HG03159 (cell line): ENCODE data around the gene PCGF6.
"Not testable (repeated sequence)": the region's sequence is repeated elsewhere in the genome, so short reads cannot be mapped to it uniquely, and the experiment has no call there.

Source experiments
- ATAC-seq: cut with Tn5 transposase; IDR thresholded peaks from one replicate; pipeline ENCODE4 v1.9.1; 2021; ENCODE audit warnings: mild to moderate bottlenecking, moderate library complexity; ENCODE audit not compliant: unreplicated experiment

PCGF6 gene

DNA sequence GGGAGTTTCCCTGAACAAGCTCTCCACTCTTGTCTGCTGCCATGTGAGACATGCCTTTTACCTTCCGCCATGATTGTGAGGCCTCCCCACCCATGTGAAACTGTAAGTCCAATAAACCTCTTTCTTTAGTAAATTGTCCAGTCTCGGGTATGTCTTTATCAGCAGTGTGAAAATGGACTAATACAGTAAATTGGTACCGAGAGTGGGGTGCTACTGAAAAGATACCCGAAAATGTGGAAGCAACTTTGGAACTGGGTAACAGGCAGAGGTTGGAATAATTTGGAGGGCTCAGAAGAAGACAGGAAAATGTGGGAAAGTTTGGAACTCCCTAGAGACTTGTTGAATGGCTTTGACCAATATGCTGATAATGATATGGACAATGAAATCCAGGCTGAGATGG, 92.0 kb downstream of the PCGF6 start:
- ATAC-seq: not testable (repeated sequence)

DNA sequence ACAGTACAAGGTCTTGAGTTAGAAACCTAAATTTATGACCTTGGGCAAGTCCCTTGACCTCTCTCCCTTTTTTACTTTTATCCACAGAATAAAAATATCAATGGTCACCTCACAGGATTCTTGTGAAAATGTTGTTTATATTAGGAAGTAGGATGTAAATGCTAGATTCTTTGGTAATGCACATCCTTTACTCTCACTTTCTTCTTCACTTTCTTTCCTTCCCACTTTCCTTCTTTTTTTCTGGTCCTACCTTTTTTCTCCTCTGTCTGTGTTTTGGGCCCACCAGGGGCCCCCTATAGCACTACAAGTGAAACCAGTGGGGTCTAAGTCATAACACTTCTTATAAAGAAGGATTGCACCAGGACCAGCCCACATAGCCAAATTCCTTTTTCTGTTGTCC, 93.1 kb downstream of the PCGF6 start:
- no peak for ATAC-seq

DNA sequence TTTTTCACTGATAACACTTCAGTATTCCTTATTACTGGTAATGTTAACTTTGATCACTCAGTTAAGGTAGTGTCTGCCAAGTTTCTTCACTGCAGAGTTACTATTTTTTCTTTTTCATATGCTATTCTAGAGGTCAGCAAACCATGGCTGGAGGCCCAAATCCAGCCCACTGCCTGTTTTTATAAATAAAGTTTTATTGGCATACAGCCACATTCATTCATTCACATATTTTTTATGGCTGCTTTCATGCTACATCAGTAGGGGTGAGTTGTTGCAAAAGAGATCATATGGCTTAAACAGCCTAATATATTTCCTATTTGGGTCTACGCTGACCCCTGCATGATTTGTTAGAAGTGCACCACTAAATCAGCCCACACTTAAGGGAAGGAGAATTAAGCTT, 94.3 kb downstream of the PCGF6 start:
- ATAC-seq: no peak

DNA sequence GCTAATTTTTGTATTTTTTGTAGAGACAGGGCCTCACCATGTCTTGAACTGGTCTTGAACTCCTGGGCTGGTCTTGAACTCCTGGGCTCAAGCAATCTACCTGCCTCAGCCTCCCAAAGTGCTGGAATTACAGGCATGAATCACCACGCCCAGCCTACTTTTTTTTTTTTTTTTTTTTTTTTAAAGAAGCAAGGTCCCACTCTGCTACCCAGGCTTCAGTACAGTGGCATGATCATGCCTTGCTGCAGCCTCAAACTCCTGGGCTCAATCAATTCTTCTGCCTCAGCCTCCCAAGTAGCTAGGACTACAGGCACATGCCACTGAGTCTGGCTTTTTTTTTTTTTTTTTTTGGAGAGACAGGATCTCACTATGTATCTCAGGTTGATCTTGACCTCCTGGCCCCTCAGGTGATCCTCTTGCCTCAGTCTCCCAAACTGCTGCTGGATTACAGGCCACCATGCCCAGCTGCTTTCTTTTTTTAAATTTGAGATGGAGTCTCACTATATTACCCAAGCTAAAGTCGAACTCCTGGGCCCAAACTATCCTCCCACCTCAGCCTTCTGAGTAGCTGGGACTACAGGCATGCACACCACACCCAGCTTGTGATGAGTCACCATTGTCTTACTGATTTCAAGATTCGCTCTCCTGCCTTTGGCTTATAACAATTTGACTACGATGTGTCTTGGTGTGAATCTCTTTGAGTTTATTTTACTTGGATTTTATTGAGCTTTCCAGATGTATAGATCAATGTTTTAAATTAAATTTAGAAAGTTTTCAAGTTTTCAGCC, 96.2 kb downstream of the PCGF6 start:
- no peak for ATAC-seq

DNA sequence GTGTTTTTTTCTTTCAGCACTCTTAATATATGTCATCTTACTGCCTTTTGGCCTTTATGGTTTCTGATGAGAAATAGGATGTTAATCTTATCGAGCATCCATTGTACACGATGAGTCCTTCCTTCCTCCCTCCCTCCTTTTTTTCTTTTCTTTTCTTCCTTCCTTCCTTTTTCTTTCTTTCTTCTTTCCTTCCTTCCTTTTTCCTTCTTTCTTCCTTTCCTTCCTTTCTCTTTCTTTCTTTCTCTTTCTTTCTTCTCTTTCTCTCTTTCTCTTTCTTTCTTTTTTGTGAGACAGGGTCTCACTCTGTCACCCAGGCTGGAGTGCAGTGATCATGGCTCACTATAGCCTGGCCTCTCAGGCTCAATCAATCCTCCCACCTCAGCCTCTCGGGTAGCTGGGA, 96.8 kb downstream of the PCGF6 start:
- no peak for ATAC-seq
